ENCODE results near the gene GPR160. TPM values are rescaled to one million over a fixed set of nuclear protein-coding genes. Genes with fewer than 3 reads are reported as not detected.

Gene GPR160
- polyA plus RNA-seq, 3 donors, result 10.0 to 19.7 (median 11.5) TPM

DNA sequence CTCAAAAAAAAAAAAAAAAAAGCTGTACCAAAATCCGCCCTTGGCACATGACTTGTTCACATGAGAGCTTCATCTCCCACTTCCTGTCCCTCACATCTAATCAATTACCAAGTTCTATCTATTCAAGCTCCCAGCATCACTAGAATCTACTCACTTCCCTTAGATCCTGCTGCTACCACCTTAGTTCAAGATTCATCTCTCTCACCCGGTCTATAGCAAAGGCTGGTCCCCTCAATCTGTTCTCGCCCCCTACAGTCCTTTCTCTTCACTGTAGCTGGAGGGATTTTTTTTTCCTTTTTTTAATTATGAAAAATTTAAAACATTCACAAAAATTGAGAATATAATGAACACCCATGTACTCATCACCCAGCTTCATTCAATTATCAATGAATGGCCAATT, 16.7 kb upstream of the GPR160 start:
- Histone ChIP-seq H3K9me3 (replicated peaks in 1 of 2; ENCODE audit: control insufficient read depth in 1 of 2, insufficient read depth in 1 of 2, low read length in 2 of 2) (no peaks in the 10 kb centered on the region), H3K4me3 (replicated peaks in 1 of 3; ENCODE audit: low read depth in 2 of 3, low read length in 3 of 3) (no peak overlapping the region), H2AFZ (ENCODE audit: insufficient read depth, low read depth, low read length, poor library complexity, severe bottlenecking) (no peak overlapping the region), H4K20me1 (ENCODE audit: insufficient read depth, low read length) (no peaks in the 10 kb centered on the region), H3K79me2 (ENCODE audit: insufficient read depth, low read length) (no peaks in the 10 kb centered on the region), H3K4me2 (replicated peaks; ENCODE audit: extremely low read depth, low read length, poor library complexity, severe bottlenecking) (no peak overlapping the region), H3K27me3 (ENCODE audit: control insufficient read depth in 2 of 2, insufficient read depth in 2 of 2, low read length in 2 of 2) (no peaks in the 10 kb centered on the region), H3K9ac (ENCODE audit: insufficient read depth, low read length, poor library complexity, severe bottlenecking) (no peak overlapping the region), H3K4me1 (ENCODE audit: control insufficient read depth in 1 of 2, insufficient read depth in 2 of 2, low read length in 2 of 2) (peaks cover 20 to 22% of the 10 kb centered on the region in 2 donors), H3K27ac (ENCODE audit: low read depth in 1 of 2, low read length in 2 of 2) (no peak overlapping the region), H3K36me3 (replicated peaks in 1 of 2; ENCODE audit: control insufficient read depth in 1 of 2, insufficient read depth in 2 of 2, low read length in 2 of 2) (no peaks in the 10 kb centered on the region)
- Mint-ChIP-seq H3K27me3 (ENCODE audit: low read depth in 3 of 3) (no peaks in the 10 kb centered on the region), H3K4me3 (no peak overlapping the region), H3K4me1 (peaks cover 20% of the 10 kb centered on the region), H3K9me3 (peaks cover 0 to 3% (median 0%) of the 10 kb centered on the region in 7 donors), H3K27ac (no peak overlapping the region), H3K36me3 (no peaks in the 10 kb centered on the region)
- intact Hi-C loops (cut with micrococcal nuclease), result no loop called here
- 67% methylated on average over 1 of the region's 3 CpGs for WGBS (ENCODE audit: insufficient coverage)
- DNase-seq, result no peak
- TF ChIP-seq, protein P1, sequence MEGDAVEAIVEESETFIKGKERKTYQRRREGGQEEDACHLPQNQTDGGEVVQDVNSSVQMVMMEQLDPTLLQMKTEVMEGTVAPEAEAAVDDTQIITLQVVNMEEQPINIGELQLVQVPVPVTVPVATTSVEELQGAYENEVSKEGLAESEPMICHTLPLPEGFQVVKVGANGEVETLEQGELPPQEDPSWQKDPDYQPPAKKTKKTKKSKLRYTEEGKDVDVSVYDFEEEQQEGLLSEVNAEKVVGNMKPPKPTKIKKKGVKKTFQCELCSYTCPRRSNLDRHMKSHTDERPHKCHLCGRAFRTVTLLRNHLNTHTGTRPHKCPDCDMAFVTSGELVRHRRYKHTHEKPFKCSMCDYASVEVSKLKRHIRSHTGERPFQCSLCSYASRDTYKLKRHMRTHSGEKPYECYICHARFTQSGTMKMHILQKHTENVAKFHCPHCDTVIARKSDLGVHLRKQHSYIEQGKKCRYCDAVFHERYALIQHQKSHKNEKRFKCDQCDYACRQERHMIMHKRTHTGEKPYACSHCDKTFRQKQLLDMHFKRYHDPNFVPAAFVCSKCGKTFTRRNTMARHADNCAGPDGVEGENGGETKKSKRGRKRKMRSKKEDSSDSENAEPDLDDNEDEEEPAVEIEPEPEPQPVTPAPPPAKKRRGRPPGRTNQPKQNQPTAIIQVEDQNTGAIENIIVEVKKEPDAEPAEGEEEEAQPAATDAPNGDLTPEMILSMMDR (IDR thresholded peaks at IDR 0.05), result no peak

DNA sequence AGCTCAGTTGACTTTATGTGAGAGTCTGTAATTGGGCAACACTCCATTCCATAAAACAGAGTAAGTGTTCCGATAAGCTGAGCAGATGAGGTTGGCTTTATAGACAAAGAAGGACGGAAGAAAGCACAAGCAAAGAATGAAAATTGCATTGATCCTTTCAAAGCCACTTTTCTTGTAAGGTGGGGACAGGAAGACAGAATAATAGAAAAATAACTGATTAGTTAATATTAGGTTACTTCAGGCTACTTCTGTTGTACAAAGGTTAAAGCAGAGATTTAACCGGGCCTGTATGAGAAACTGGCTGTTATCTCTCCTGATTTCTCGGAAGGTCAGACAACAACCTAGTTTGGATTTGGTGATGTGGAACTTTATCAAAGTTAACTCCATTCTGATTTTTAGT, 15.5 kb upstream of the GPR160 start:
- H3K27ac Mint-ChIP-seq, result no peak overlapping the region
- no CpG with 5 or more reads among the region's 4 CpGs for WGBS (ENCODE audit: insufficient coverage)
- no peaks in the 10 kb centered on the region for H3K36me3 Mint-ChIP-seq

More for the DNA sequence above, 15.5 kb upstream of the GPR160 start:
- Mint-ChIP-seq H3K9me3 (peaks cover 0 to 3% (median 0%) of the 10 kb centered on the region in 7 donors), H3K4me1 (peaks cover 28% of the 10 kb centered on the region), H3K27me3 (ENCODE audit: low read depth in 3 of 3) (peaks cover 0 to 3% (median 0%) of the 10 kb centered on the region in 3 donors), H3K4me3 (no peak overlapping the region)
- Histone ChIP-seq H3K27me3 (ENCODE audit: control insufficient read depth in 2 of 2, insufficient read depth in 2 of 2, low read length in 2 of 2) (no peaks in the 10 kb centered on the region), H3K4me3 (replicated peaks in 1 of 3; ENCODE audit: low read depth in 2 of 3, low read length in 3 of 3) (no peak overlapping the region), H4K20me1 (ENCODE audit: insufficient read depth, low read length) (no peaks in the 10 kb centered on the region), H3K9me3 (replicated peaks in 1 of 2; ENCODE audit: control insufficient read depth in 1 of 2, insufficient read depth in 1 of 2, low read length in 2 of 2) (no peaks in the 10 kb centered on the region), H3K4me1 (ENCODE audit: control insufficient read depth in 1 of 2, insufficient read depth in 2 of 2, low read length in 2 of 2) (peaks cover 25 to 31% of the 10 kb centered on the region in 2 donors), H2AFZ (ENCODE audit: insufficient read depth, low read depth, low read length, poor library complexity, severe bottlenecking) (no peak overlapping the region), H3K36me3 (replicated peaks in 1 of 2; ENCODE audit: control insufficient read depth in 1 of 2, insufficient read depth in 2 of 2, low read length in 2 of 2) (no peaks in the 10 kb centered on the region), H3K79me2 (ENCODE audit: insufficient read depth, low read length) (no peaks in the 10 kb centered on the region), H3K9ac (ENCODE audit: insufficient read depth, low read length, poor library complexity, severe bottlenecking) (no peak overlapping the region), H3K27ac (ENCODE audit: low read depth in 1 of 2, low read length in 2 of 2) (no peak overlapping the region), H3K4me2 (replicated peaks; ENCODE audit: extremely low read depth, low read length, poor library complexity, severe bottlenecking) (no peak overlapping the region)
- TF ChIP-seq, protein P1 (IDR thresholded peaks at IDR 0.05), result no peak
- intact Hi-C loops (cut with micrococcal nuclease), result no loop called here
- no peak for DNase-seq

Data from CD14-positive monocyte (primary cell).